Measurements from ENCODE around the gene NMS.
"Not testable (repeated sequence)": the region's sequence is repeated elsewhere in the genome, so short reads cannot be mapped to it uniquely, and the experiment has no call there.

The NMS gene

GRCh38 chr2:100470182-100470581 is at the start of gene NMS:
NMS (plus strand) TSS chr2:100470482; CDS start chr2:100470489, 7 bp downstream.
- no peak for DNase-seq (ENCODE audit: low read depth in 2 of 2)

- no peak for DNase-seq (ENCODE audit: low read depth in 2 of 2)
Measured at GRCh38 chr2:100422320-100423055, 47.8 kb upstream of the NMS start.

- DNase-seq (ENCODE audit: low read depth in 2 of 2) = no peak
Measured at GRCh38 chr2:100423631-100424030, 46.7 kb upstream of the NMS start.

- no peak for DNase-seq (ENCODE audit: low read depth in 2 of 2)
Measured at GRCh38 chr2:100424277-100424875, 45.9 kb upstream of the NMS start.

- DNase-seq (ENCODE audit: low read depth in 2 of 2) = no peak
Measured at GRCh38 chr2:100425107-100425506, 45.2 kb upstream of the NMS start.

GRCh38 chr2:100425573-100426383 is 44.5 kb upstream of the NMS start:
- DNase-seq (ENCODE audit: low read depth in 2 of 2) = no peak

- no peak for DNase-seq (ENCODE audit: low read depth in 2 of 2)
Measured at GRCh38 chr2:100426384-100426720, 43.9 kb upstream of the NMS start.

- DNase-seq (ENCODE audit: low read depth in 2 of 2) = no peak
Measured at GRCh38 chr2:100427111-100427510, 43.2 kb upstream of the NMS start.

GRCh38 chr2:100427627-100428258 is 42.5 kb upstream of the NMS start:
- peak; percentile 31 to 47 for DNase-seq (ENCODE audit: low read depth in 2 of 2)

GRCh38 chr2:100429726-100430125 is 40.6 kb upstream of the NMS start:
- DNase-seq (ENCODE audit: low read depth in 2 of 2) = no peak

- DNase-seq (ENCODE audit: low read depth in 2 of 2) = no peak
Measured at GRCh38 chr2:100437751-100438150, 32.5 kb upstream of the NMS start.

- no peak for DNase-seq (ENCODE audit: low read depth in 2 of 2)
Measured at GRCh38 chr2:100446696-100447095, 23.6 kb upstream of the NMS start.

- DNase-seq (ENCODE audit: low read depth in 2 of 2) = no peak
Measured at GRCh38 chr2:100451092-100451491, 19.2 kb upstream of the NMS start.

- DNase-seq (ENCODE audit: low read depth in 2 of 2) = no peak
Measured at GRCh38 chr2:100451734-100452133, 18.5 kb upstream of the NMS start.

GRCh38 chr2:100453853-100454252 is 16.4 kb upstream of the NMS start:
- no peak for DNase-seq (ENCODE audit: low read depth in 2 of 2)

GRCh38 chr2:100456357-100456756 is 13.9 kb upstream of the NMS start:
- DNase-seq (ENCODE audit: low read depth in 2 of 2) = not testable (repeated sequence)

- no peak for DNase-seq (ENCODE audit: low read depth in 2 of 2)
Measured at GRCh38 chr2:100460904-100461530, 9.3 kb upstream of the NMS start.

- DNase-seq (ENCODE audit: low read depth in 2 of 2) = no peak
Measured at GRCh38 chr2:100470898-100471514, 724 bp downstream of the NMS start.

GRCh38 chr2:100476606-100477005 is 6.3 kb downstream of the NMS start:
- no peak for DNase-seq (ENCODE audit: low read depth in 2 of 2)

GRCh38 chr2:100482741-100483140 is 12.5 kb downstream of the NMS start:
- DNase-seq (ENCODE audit: low read depth in 2 of 2) = no peak

GRCh38 chr2:100483895-100484294 is 13.6 kb downstream of the NMS start:
- no peak for DNase-seq (ENCODE audit: low read depth in 2 of 2)
